Caco-2 (cell line): ENCODE data around the gene C14orf180. TPM values are rescaled to one million over a fixed set of nuclear protein-coding genes. Genes with fewer than 3 reads are reported as not detected.

ENCODE experiments used
- BruUV-seq: library from RNA; stranded (reverse); fragments of 400-500 nt; replicated peaks from 2 replicates; lab custom pipeline; 2021; lab: Mats Ljungman, UMichigan
- CTCF ChIA-PET: fragments of 300-600 bp; sonication (Branson Sonifier 250); formaldehyde crosslinking; loops from one replicate; lab custom pipeline; 2022; ENCODE audit warnings: antibody characterized with exemption; lab: Charles Lee
- POLR2A ChIA-PET: fragments of 300-600 bp; sonication (Branson Sonifier 250); formaldehyde crosslinking; loops from one replicate; lab custom pipeline; 2022; ENCODE audit warnings: antibody characterized with exemption; lab: Charles Lee
- DNase-seq, 2 experiments: peaks; one replicate each; pipeline versions ENCODE4 v3.0.0 to v3.0.0-alpha.2; 2020 to 2022
- H3K27me3 ChIP-seq: replicated peaks from 2 replicates; pipeline ENCODE4 v1.6.0; 2011; ENCODE audit warnings: low read length; ENCODE audit not compliant: control insufficient read depth, insufficient read depth
- H3K36me3 ChIP-seq: 2 replicates; pipeline ENCODE4 v1.5.1; 2011; ENCODE audit warnings: low read length; ENCODE audit not compliant: control insufficient read depth, insufficient read depth
- H3K4me1 ChIP-seq: fragments of 250-450 bp; sonication (Bioruptor Pico); 2 replicates; pipeline ENCODE4 v1.5.1; 2020; ENCODE audit warnings: mild to moderate bottlenecking
- H3K4me3 ChIP-seq: 2 replicates; pipeline ENCODE4 v1.5.1; 2011; ENCODE audit warnings: low read depth, mild to moderate bottlenecking, control low read depth, low read length
- H3K9me3 ChIP-seq: fragments of 250-450 bp; sonication (Bioruptor Pico); 2 replicates; pipeline ENCODE4 v1.5.1; 2020; ENCODE audit warnings: mild to moderate bottlenecking, moderate library complexity
- H3K27ac Mint-ChIP-seq: one replicate; pipeline ENCODE4 v1.8.0; 2022; ENCODE audit warnings: mixed read lengths; ENCODE audit not compliant: unreplicated experiment
- H3K27me3 Mint-ChIP-seq: one replicate; pipeline ENCODE4 v1.8.0; 2022; ENCODE audit warnings: mixed read lengths; ENCODE audit not compliant: insufficient read depth, unreplicated experiment
- H3K36me3 Mint-ChIP-seq: one replicate; pipeline ENCODE4 v1.8.0; 2022; ENCODE audit warnings: mild to moderate bottlenecking, mixed read lengths; ENCODE audit not compliant: insufficient read depth, unreplicated experiment
- H3K4me1 Mint-ChIP-seq: one replicate; pipeline ENCODE4 v1.8.0; 2022; ENCODE audit warnings: low read depth, mixed read lengths; ENCODE audit not compliant: unreplicated experiment
- H3K4me3 Mint-ChIP-seq: one replicate; pipeline ENCODE4 v1.8.0; 2022; ENCODE audit warnings: mild to moderate bottlenecking, moderate library complexity, mixed read lengths; ENCODE audit not compliant: unreplicated experiment
- H3K9me3 Mint-ChIP-seq: one replicate; pipeline ENCODE4 v1.8.0; 2022; ENCODE audit warnings: mixed read lengths; ENCODE audit not compliant: unreplicated experiment
- CTCF ChIP-seq, 2 experiments: fragments of 200-600 bp in 1 of 2; IDR thresholded peaks; 1 replicate in 1 of 2; 2 replicates in 1 of 2; pipeline versions ENCODE4 v1.5.1 to v1.8.0; 2011 to 2022; ENCODE audit warnings: antibody characterized with exemption in 1 of 2, control low read depth in 1 of 2, inconsistent platforms in 1 of 2, low read depth in 1 of 2, low read length in 1 of 2, mild to moderate bottlenecking in 1 of 2, moderate library complexity in 1 of 2; ENCODE audit not compliant: insufficient read depth in 1 of 2, severe bottlenecking in 1 of 2, unreplicated experiment in 1 of 2
- intact Hi-C: fragments of 100-400 bp; cut with micrococcal nuclease; formaldehyde crosslinking; loops from one replicate; pipeline ENCODE4 v1.10.0; 2022; ENCODE audit not compliant: unreplicated experiment
- total RNA-seq: library from RNA; stranded (reverse); gene quantifications from 2 replicates; pipeline ENCODE4 v1.2.3, GENCODE V29; 2022

C14orf180 gene
- total RNA-seq, 1 experiment from 2014 or later: not detected

- H3K4me1 Mint-ChIP-seq: no peaks in the 10 kb centered on the region
Observed at GRCh38 chr14:104569435-104569834, 10.1 kb upstream of the C14orf180 start.

GRCh38 chr14:104571246-104571645, 8.3 kb upstream of the C14orf180 start:
- Histone ChIP-seq H3K36me3 (no peaks in the 10 kb centered on the region), H3K27me3 (0 out of 2 replicates have a peak, but pooled peaks cover 1% of the 10 kb centered on the region), H3K4me1 (peaks cover 2% of the 10 kb centered on the region; the same call in 1 of the 2 replicates), H3K9me3 (no peaks in the 10 kb centered on the region), H3K4me3 (no peak overlapping the region)
- intact Hi-C loops: no loop called here
- Mint-ChIP-seq H3K27me3 (peaks cover 4% of the 10 kb centered on the region), H3K4me1 (no peaks in the 10 kb centered on the region), H3K27ac (no peak overlapping the region), H3K9me3 (no peaks in the 10 kb centered on the region), H3K36me3 (no peaks in the 10 kb centered on the region), H3K4me3 (no peak overlapping the region)
- DNase-seq: no peak
- TF ChIP-seq CTCF (IDR thresholded peaks at IDR 0.05; ENCODE audit: insufficient read depth in 1 of 2, low read depth in 1 of 2, low read length in 1 of 2, severe bottlenecking in 1 of 2, unreplicated experiment in 1 of 2): no peak
- POLR2A ChIA-PET: no interaction called here
- CTCF ChIA-PET: no interaction called here
- BruUV-seq: no TSS peak

More at GRCh38 chr14:104569435-104569834, 10.1 kb upstream of the C14orf180 start:
- POLR2A ChIA-PET: no interaction called here
- H3K36me3 Mint-ChIP-seq: no peaks in the 10 kb centered on the region
- H3K36me3 ChIP-seq: no peaks in the 10 kb centered on the region
- no peak for TF ChIP-seq CTCF (IDR thresholded peaks at IDR 0.05; ENCODE audit: insufficient read depth in 1 of 2, low read depth in 1 of 2, low read length in 1 of 2, severe bottlenecking in 1 of 2, unreplicated experiment in 1 of 2)
- DNase-seq: no peak
- CTCF ChIA-PET: no interaction called here
- peaks cover 3% of the 10 kb centered on the region for H3K4me1 ChIP-seq
- H3K9me3 Mint-ChIP-seq: no peaks in the 10 kb centered on the region
- no peak overlapping the region for H3K4me3 Mint-ChIP-seq
- BruUV-seq: no TSS peak
- intact Hi-C loops: no loop called here
- H3K27me3 Mint-ChIP-seq: peaks cover 8% of the 10 kb centered on the region
- H3K27me3 ChIP-seq: 0 out of 2 replicates have a peak, but pooled peaks cover 1% of the 10 kb centered on the region
- H3K27ac Mint-ChIP-seq: no peak overlapping the region
- no peak overlapping the region for H3K4me3 ChIP-seq
- H3K9me3 ChIP-seq: no peaks in the 10 kb centered on the region

- H3K27me3 Mint-ChIP-seq: no peaks in the 10 kb centered on the region
- ChIA-PET CTCF (interaction anchor here (0.6 kb wide), 1 partner anchor 358 kb away, joined by 3 read pairs; no protein-coding TSS in a partner anchor), POLR2A (no interaction called here)
- H3K4me1 ChIP-seq: peaks cover 8% of the 10 kb centered on the region
- H3K36me3 Mint-ChIP-seq: no peaks in the 10 kb centered on the region
- no peaks in the 10 kb centered on the region for H3K9me3 ChIP-seq
- no peak for TF ChIP-seq CTCF (IDR thresholded peaks at IDR 0.05; ENCODE audit: insufficient read depth in 1 of 2, low read depth in 1 of 2, low read length in 1 of 2, severe bottlenecking in 1 of 2, unreplicated experiment in 1 of 2)
- H3K9me3 Mint-ChIP-seq: no peaks in the 10 kb centered on the region
- H3K36me3 ChIP-seq: no peaks in the 10 kb centered on the region
- no peak overlapping the region for H3K4me3 ChIP-seq
- no peak for DNase-seq
- H3K4me3 Mint-ChIP-seq: no peak overlapping the region
- H3K27me3 ChIP-seq: no peaks in the 10 kb centered on the region
- H3K4me1 Mint-ChIP-seq: no peaks in the 10 kb centered on the region
- BruUV-seq: no TSS peak
- intact Hi-C loops: no loop called here
- no peak overlapping the region for H3K27ac Mint-ChIP-seq
Observed at GRCh38 chr14:104572024-104572626, 7.4 kb upstream of the C14orf180 start.
